SK-N-SH treated with all-trans-retinoic acid at 6 μM for 48 hours (cell line): ENCODE measurements around the gene DTNB.

Experiments used
- ATAC-seq: fragments of 200-7000 bp; cut with Tn5 transposase; 3 replicates; pipeline ENCODE4 v1.9.1; 2020; ENCODE audit warnings: mild to moderate bottlenecking, moderate library complexity
- ARNTL ChIP-seq: fragments of 450-650 bp; formaldehyde crosslinking; IDR thresholded peaks from 2 replicates; pipeline ENCODE4 v1.5.0; 2020; ENCODE audit warnings: low read depth, mild to moderate bottlenecking, moderate library complexity, borderline replicate concordance
- CREB5 ChIP-seq: fragments of 250-450 bp; sonication (Bioruptor Pico); IDR thresholded peaks from 2 replicates; pipeline ENCODE4 v1.5.1; 2020; ENCODE audit warnings: low read depth, mild to moderate bottlenecking, moderate library complexity
- CSDC2 ChIP-seq: fragments of 250-450 bp; sonication (Bioruptor Pico); IDR thresholded peaks from 2 replicates; pipeline ENCODE4 v1.5.0; 2020; ENCODE audit warnings: mild to moderate bottlenecking, moderate library complexity
- ESRRG ChIP-seq: fragments of 250-450 bp; sonication (Bioruptor Pico); IDR thresholded peaks from 2 replicates; pipeline ENCODE4 v1.6.1; 2021; ENCODE audit warnings: mild to moderate bottlenecking
- ISL1 ChIP-seq: fragments of 250-450 bp; sonication (Bioruptor Pico); IDR thresholded peaks from 2 replicates; pipeline ENCODE4 v2.1.2; 2022; ENCODE audit warnings: mild to moderate bottlenecking, moderate library complexity
- OSR1 ChIP-seq: fragments of 250-450 bp; sonication (Bioruptor Pico); IDR thresholded peaks from 2 replicates; pipeline ENCODE4 v1.8.0; 2022; ENCODE audit warnings: moderate library complexity, mild to moderate bottlenecking, inconsistent platforms
- RARB ChIP-seq: fragments of 250-450 bp; sonication (Bioruptor Pico); IDR thresholded peaks from 2 replicates; pipeline ENCODE4 v1.8.0; 2021; ENCODE audit warnings: mild to moderate bottlenecking, moderate library complexity
- SNAI2 ChIP-seq: fragments of 250-450 bp; sonication (Bioruptor Pico); IDR thresholded peaks from 2 replicates; pipeline ENCODE4 v1.5.0; 2020; ENCODE audit warnings: mild to moderate bottlenecking, moderate library complexity
- TOX ChIP-seq: fragments of 250-450 bp; sonication (Bioruptor Pico); IDR thresholded peaks from 2 replicates; pipeline ENCODE4 v1.8.0; 2021; ENCODE audit warnings: mild to moderate bottlenecking, moderate library complexity, borderline replicate concordance
- TSHZ2 ChIP-seq: fragments of 250-450 bp; sonication (Bioruptor Pico); IDR thresholded peaks from 2 replicates; pipeline ENCODE4 v1.5.0; 2020; ENCODE audit warnings: mild to moderate bottlenecking, moderate library complexity
- ZFP3 ChIP-seq: fragments of 250-450 bp; sonication (Bioruptor Pico); IDR thresholded peaks from 2 replicates; pipeline ENCODE4 v1.5.0; 2020; ENCODE audit warnings: mild to moderate bottlenecking, moderate library complexity
- ZNF565 ChIP-seq: fragments of 450-650 bp; formaldehyde crosslinking; conservative IDR thresholded peaks from 2 replicates; pipeline ENCODE4 v1.5.0; 2020; ENCODE audit warnings: low read depth, mild to moderate bottlenecking, moderate library complexity
- ZNF70 ChIP-seq: fragments of 450-650 bp; formaldehyde crosslinking; IDR thresholded peaks from 2 replicates; pipeline ENCODE4 v1.5.0; 2020; ENCODE audit warnings: mild to moderate bottlenecking, moderate library complexity
- ZNF8 ChIP-seq: fragments of 450-650 bp; formaldehyde crosslinking; IDR thresholded peaks from 2 replicates; pipeline ENCODE4 v1.5.0; 2020; ENCODE audit warnings: mild to moderate bottlenecking, moderate library complexity
- TF ChIP-seq, protein P1 (sequence below): fragments of 250-450 bp; sonication (Bioruptor Pico); IDR thresholded peaks from 2 replicates; pipeline ENCODE4 v1.8.0; 2021; ENCODE audit warnings: low read depth, mild to moderate bottlenecking, moderate library complexity, borderline replicate concordance
- TF ChIP-seq, protein P2 (sequence below): fragments of 250-450 bp; sonication (Bioruptor Pico); IDR thresholded peaks from 2 replicates; pipeline ENCODE4 v1.5.1; 2021; ENCODE audit warnings: mild to moderate bottlenecking, moderate library complexity

Gene DTNB

GRCh38 chr2:25447018-25447417 is 226.4 kb downstream of the DTNB start (continued):
- TF ChIP-seq TSHZ2 (no peak), ZNF8 (CRISPR knock-in tag) (no peak)
- TF ChIP-seq, all 23 proteins: peak for 0

GRCh38 chr2:25446122-25446521 is 227.3 kb downstream of the DTNB start:
- TF ChIP-seq SNAI2 (CRISPR knock-in tag), result no peak
- TF ChIP-seq CREB5 (CRISPR knock-in tag), result no peak
- TF ChIP-seq OSR1 (CRISPR knock-in tag), result no peak
- no peak for TF ChIP-seq ZNF70 (CRISPR knock-in tag)
- TF ChIP-seq, protein P1, sequence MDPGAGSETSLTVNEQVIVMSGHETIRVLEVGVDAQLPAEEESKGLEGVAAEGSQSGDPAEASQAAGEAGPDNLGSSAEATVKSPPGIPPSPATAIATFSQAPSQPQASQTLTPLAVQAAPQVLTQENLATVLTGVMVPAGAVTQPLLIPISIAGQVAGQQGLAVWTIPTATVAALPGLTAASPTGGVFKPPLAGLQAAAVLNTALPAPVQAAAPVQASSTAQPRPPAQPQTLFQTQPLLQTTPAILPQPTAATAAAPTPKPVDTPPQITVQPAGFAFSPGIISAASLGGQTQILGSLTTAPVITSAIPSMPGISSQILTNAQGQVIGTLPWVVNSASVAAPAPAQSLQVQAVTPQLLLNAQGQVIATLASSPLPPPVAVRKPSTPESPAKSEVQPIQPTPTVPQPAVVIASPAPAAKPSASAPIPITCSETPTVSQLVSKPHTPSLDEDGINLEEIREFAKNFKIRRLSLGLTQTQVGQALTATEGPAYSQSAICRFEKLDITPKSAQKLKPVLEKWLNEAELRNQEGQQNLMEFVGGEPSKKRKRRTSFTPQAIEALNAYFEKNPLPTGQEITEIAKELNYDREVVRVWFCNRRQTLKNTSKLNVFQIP (CRISPR knock-in tag), result no peak
- no peak for TF ChIP-seq ESRRG
- TF ChIP-seq RARB, result no peak
- ATAC-seq, result no peak

DNA sequence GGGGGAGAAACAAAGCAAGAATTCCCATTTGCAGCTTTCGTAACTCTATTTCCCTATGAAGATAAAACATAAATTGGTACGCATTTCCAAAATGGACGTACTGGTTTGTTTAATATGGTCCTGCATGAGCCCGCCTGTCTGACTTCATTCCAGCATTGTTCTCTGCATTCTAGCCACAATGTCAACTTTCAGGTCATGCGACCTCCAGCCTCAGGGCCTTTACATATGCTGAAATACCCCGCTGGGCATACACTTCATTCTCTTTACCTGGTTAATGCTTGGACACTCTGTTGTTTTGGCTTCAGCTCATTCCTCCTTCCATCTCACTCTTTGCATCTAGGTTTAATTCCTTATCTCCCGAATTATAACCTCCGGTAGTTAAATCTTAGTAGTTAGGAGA is 227.9 kb downstream of the DTNB start:
- ATAC-seq, result no peak
- TF ChIP-seq TOX (CRISPR knock-in tag) (no peak), ARNTL (CRISPR knock-in tag) (no peak), ZNF565 (no peak), CREB5 (CRISPR knock-in tag) (no peak)
- TF ChIP-seq, protein P2, sequence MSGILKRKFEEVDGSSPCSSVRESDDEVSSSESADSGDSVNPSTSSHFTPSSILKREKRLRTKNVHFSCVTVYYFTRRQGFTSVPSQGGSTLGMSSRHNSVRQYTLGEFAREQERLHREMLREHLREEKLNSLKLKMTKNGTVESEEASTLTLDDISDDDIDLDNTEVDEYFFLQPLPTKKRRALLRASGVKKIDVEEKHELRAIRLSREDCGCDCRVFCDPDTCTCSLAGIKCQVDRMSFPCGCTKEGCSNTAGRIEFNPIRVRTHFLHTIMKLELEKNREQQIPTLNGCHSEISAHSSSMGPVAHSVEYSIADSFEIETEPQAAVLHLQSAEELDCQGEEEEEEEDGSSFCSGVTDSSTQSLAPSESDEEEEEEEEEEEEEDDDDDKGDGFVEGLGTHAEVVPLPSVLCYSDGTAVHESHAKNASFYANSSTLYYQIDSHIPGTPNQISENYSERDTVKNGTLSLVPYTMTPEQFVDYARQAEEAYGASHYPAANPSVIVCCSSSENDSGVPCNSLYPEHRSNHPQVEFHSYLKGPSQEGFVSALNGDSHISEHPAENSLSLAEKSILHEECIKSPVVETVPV (CRISPR knock-in tag), result no peak

DNA sequence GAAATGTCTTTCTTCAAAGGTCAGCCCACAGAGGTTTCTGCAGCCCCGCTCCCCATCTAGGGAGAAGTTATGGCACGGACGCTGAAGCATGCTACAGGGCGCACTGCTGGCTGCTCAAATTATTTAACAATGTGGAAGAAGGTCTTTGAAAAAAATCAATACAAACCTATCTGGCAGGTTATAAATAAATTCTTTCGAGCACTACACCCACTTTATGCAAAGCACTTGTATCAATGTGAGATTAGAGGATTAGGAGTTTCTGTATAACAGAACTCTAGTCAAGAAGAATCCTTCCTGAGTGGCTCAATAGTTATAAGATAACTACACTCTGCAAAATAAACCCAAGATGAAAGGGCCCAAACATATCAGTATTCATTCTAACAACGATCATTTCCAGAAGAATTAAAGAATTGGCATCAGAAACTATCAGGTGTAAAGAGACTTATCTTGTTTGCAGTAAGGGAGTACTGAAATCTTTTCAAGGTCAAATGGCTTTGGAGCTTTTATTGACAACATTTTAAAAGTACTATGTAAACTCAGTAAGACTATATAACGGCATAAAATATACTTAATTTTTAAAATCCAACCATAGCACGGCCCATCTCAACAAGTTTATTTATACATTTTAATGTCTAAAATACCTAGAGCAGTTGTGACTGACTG is 228.6 kb downstream of the DTNB start:
- TF ChIP-seq SNAI2 (CRISPR knock-in tag) (no peak), ZNF70 (CRISPR knock-in tag) (no peak), ISL1 (no peak), CREB5 (CRISPR knock-in tag) (no peak), ESRRG (no peak), RARB (no peak), TOX (CRISPR knock-in tag) (no peak), ARNTL (CRISPR knock-in tag) (no peak), ZFP3 (CRISPR knock-in tag) (no peak), CSDC2 (no peak)
- TF ChIP-seq, protein P2 (CRISPR knock-in tag), result no peak
- TF ChIP-seq, protein P1 (CRISPR knock-in tag), result no peak

More for the DNA sequence above, 228.6 kb downstream of the DTNB start:
- ATAC-seq, result no peak
